ENCODE data around the gene NRXN3.

DNA sequence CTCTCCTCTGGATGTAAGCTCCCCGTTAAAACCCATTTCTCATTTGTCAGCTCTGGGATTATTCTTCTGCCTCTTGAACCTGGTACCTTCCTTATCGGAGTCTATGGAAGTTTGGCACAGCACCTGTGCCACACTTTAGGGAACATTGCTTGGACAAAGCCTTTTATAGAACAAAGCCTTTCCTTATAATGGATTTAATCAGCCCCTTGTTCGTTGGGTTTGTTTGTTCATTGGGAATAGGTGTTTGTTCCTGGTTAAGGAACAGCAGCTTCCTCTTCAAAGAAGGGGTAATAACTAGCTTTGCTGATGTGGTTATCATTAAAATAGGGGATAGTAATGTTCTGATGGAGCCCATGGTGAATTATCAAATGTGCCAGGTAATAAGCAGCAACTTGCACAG is 70.4 kb downstream of the NRXN3 start:
- TF ChIP-seq, protein P1, sequence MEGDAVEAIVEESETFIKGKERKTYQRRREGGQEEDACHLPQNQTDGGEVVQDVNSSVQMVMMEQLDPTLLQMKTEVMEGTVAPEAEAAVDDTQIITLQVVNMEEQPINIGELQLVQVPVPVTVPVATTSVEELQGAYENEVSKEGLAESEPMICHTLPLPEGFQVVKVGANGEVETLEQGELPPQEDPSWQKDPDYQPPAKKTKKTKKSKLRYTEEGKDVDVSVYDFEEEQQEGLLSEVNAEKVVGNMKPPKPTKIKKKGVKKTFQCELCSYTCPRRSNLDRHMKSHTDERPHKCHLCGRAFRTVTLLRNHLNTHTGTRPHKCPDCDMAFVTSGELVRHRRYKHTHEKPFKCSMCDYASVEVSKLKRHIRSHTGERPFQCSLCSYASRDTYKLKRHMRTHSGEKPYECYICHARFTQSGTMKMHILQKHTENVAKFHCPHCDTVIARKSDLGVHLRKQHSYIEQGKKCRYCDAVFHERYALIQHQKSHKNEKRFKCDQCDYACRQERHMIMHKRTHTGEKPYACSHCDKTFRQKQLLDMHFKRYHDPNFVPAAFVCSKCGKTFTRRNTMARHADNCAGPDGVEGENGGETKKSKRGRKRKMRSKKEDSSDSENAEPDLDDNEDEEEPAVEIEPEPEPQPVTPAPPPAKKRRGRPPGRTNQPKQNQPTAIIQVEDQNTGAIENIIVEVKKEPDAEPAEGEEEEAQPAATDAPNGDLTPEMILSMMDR (conservative IDR thresholded peaks at IDR 0.05 in 1 of 2, IDR thresholded peaks at IDR 0.05 in 1 of 2; ENCODE audit: extremely low read depth in 1 of 2, insufficient read depth in 1 of 2, low read depth in 1 of 2, low read length in 2 of 2): no peak
- TF ChIP-seq EZH2 (IDR thresholded peaks at IDR 0.05; ENCODE audit: borderline replicate concordance, low read length): no peak

All from mammary epithelial cell (primary cell).